ENCODE results near the gene IL3RA.
"Not testable (repeated sequence)": the region's sequence is repeated elsewhere in the genome, so short reads cannot be mapped to it uniquely, and the experiment has no call there.

Gene IL3RA

GRCh38 chrX:1400742-1401471 is 64.3 kb downstream of the IL3RA start:
- no peak for DNase-seq

GRCh38 chrX:1401611-1402430 is 65.2 kb downstream of the IL3RA start:
- no peak for DNase-seq

- no peak for DNase-seq
Measured at GRCh38 chrX:1403228-1403627, 66.6 kb downstream of the IL3RA start.

- DNase-seq, result not testable (repeated sequence)
Measured at GRCh38 chrX:1403867-1404266, 67.3 kb downstream of the IL3RA start.

- DNase-seq, result not testable (repeated sequence)
Measured at GRCh38 chrX:1405769-1406168, 69.2 kb downstream of the IL3RA start.

- DNase-seq, result no peak
Measured at GRCh38 chrX:1407035-1407434, 70.5 kb downstream of the IL3RA start.

GRCh38 chrX:1411326-1411725 is 74.7 kb downstream of the IL3RA start:
- no peak for DNase-seq

- no peak for DNase-seq
Measured at GRCh38 chrX:1412551-1413161, 76.1 kb downstream of the IL3RA start.

- DNase-seq, result no peak
Measured at GRCh38 chrX:1416327-1416784, 79.8 kb downstream of the IL3RA start.

- DNase-seq, result no peak
Measured at GRCh38 chrX:1416965-1417760, 80.6 kb downstream of the IL3RA start.

- DNase-seq, result no peak
Measured at GRCh38 chrX:1417921-1418771, 81.6 kb downstream of the IL3RA start.

GRCh38 chrX:1418901-1419544 is 82.4 kb downstream of the IL3RA start:
- DNase-seq, result no peak

GRCh38 chrX:1419545-1420355 is 83.2 kb downstream of the IL3RA start:
- no peak for DNase-seq

- DNase-seq, result no peak
Measured at GRCh38 chrX:1420371-1420770, 83.8 kb downstream of the IL3RA start.

- no peak for DNase-seq
Measured at GRCh38 chrX:1421433-1422134, 85.0 kb downstream of the IL3RA start.

- DNase-seq, result no peak
Measured at GRCh38 chrX:1422135-1422465, 85.5 kb downstream of the IL3RA start.

GRCh38 chrX:1423215-1423614 is 86.6 kb downstream of the IL3RA start:
- DNase-seq, result no peak

GRCh38 chrX:1424147-1424851 is 87.7 kb downstream of the IL3RA start:
- DNase-seq, result no peak

GRCh38 chrX:1425381-1425780 is 88.8 kb downstream of the IL3RA start:
- DNase-seq, result no peak
